HEK293 (cell line): Measurements from ENCODE around the gene NXN.

ENCODE experiments used
- CTCF ChIA-PET: fragments of 350-600 bp; formaldehyde crosslinking; extraction: SDS; loops from one replicate; lab custom pipeline; 2021; ENCODE audit warnings: antibody characterized with exemption; lab: Yijun Ruan, JAX
- POLR2A ChIA-PET: fragments of 300-600 bp; formaldehyde crosslinking; extraction: SDS; loops from one replicate; lab custom pipeline; 2020; ENCODE audit warnings: antibody characterized with exemption, inconsistent platforms; lab: Yijun Ruan, JAX
- H3K27ac ChIP-seq: fragments of 200-500 bp; sonication (Bioruptor generic); 2 replicates; pipeline ENCODE4 v1.5.1; 2014; ENCODE audit warnings: low read depth, low read length, control low read depth, inconsistent platforms; ENCODE audit errors: extremely low read depth
- H3K36me3 ChIP-seq, 2 experiments: fragments of 200-500 bp in 1 of 2; sonication (Bioruptor generic) in 1 of 2; 1 replicate in 1 of 2; 2 replicates in 1 of 2; pipeline ENCODE4 v1.5.1; 2014 to 2017; ENCODE audit warnings: inconsistent platforms in 2 of 2, low read length in 2 of 2; ENCODE audit not compliant: control insufficient read depth in 2 of 2, insufficient read depth in 1 of 2
- H3K4me1 ChIP-seq: fragments of 200-500 bp; sonication (Bioruptor generic); 2 replicates; pipeline ENCODE4 v1.5.1; 2014; ENCODE audit warnings: mild to moderate bottlenecking, low read length, inconsistent platforms; ENCODE audit not compliant: control insufficient read depth, insufficient read depth
- H3K4me3 ChIP-seq: 2 replicates; pipeline ENCODE4 v1.5.1; 2011; ENCODE audit warnings: low read depth, mild to moderate bottlenecking, control low read depth, low read length, moderate library complexity
- H3K9me3 ChIP-seq: fragments of 200-500 bp; sonication (Bioruptor generic); 2 replicates; pipeline ENCODE4 v1.5.1; 2014; ENCODE audit warnings: low read depth, low read length, inconsistent platforms; ENCODE audit not compliant: control insufficient read depth, insufficient read depth
- KLF10 ChIP-seq: fragments of 450-650 bp; IDR thresholded peaks from 2 replicates; pipeline ENCODE4 v1.5.1; 2018; ENCODE audit warnings: missing biosample characterization, mild to moderate bottlenecking, missing genetic modification characterization
- PRDM1 ChIP-seq: fragments of 450-650 bp; formaldehyde crosslinking; IDR thresholded peaks from 2 replicates; pipeline ENCODE4; 2016; ENCODE audit warnings: missing biosample characterization, missing genetic modification characterization
- WT1 ChIP-seq: fragments of 450-650 bp; formaldehyde crosslinking; IDR thresholded peaks from 2 replicates; pipeline ENCODE4 v1.5.1; 2016; ENCODE audit warnings: missing biosample characterization, missing genetic modification characterization
- ZNF146 ChIP-seq: fragments of 450-650 bp; formaldehyde crosslinking; IDR thresholded peaks from 2 replicates; pipeline ENCODE4 v1.5.1; 2016; ENCODE audit warnings: missing biosample characterization, missing genetic modification characterization
- ZNF169 ChIP-seq: fragments of 450-650 bp; formaldehyde crosslinking; IDR thresholded peaks from 2 replicates; pipeline ENCODE4 v1.5.1; 2016; ENCODE audit warnings: missing biosample characterization, missing genetic modification characterization
- ZNF221 ChIP-seq: fragments of 450-650 bp; formaldehyde crosslinking; IDR thresholded peaks from 2 replicates; pipeline ENCODE4 v1.5.1; 2017; ENCODE audit warnings: missing biosample characterization, missing genetic modification characterization, borderline replicate concordance
- ZNF341 ChIP-seq: fragments of 450-650 bp; formaldehyde crosslinking; IDR thresholded peaks from 2 replicates; pipeline ENCODE4; 2016; ENCODE audit warnings: low read depth, missing biosample characterization, missing genetic modification characterization
- ZNF571 ChIP-seq: fragments of 450-650 bp; formaldehyde crosslinking; IDR thresholded peaks from 2 replicates; pipeline ENCODE4 v1.5.0; 2017; ENCODE audit warnings: missing biosample characterization, missing genetic modification characterization
- ZNF623 ChIP-seq: fragments of 450-650 bp; formaldehyde crosslinking; IDR thresholded peaks from 2 replicates; pipeline ENCODE4 v1.5.1; 2016; ENCODE audit warnings: missing biosample characterization, missing genetic modification characterization
- ZNF624 ChIP-seq: fragments of 450-650 bp; formaldehyde crosslinking; IDR thresholded peaks from 2 replicates; pipeline ENCODE4 v1.5.1; 2017; ENCODE audit warnings: missing biosample characterization, missing genetic modification characterization
- ZNF76 ChIP-seq: fragments of 450-650 bp; formaldehyde crosslinking; IDR thresholded peaks from 2 replicates; pipeline ENCODE4; 2016; ENCODE audit warnings: low read depth, missing biosample characterization, missing genetic modification characterization, borderline replicate concordance
- ZSCAN23 ChIP-seq: fragments of 450-650 bp; formaldehyde crosslinking; IDR thresholded peaks from 2 replicates; pipeline ENCODE4 v1.5.1; 2016; ENCODE audit warnings: missing biosample characterization, missing genetic modification characterization
- TF ChIP-seq, protein P1 (sequence below): fragments of 450-650 bp; formaldehyde crosslinking; IDR thresholded peaks from 2 replicates; pipeline ENCODE4 v1.5.1; 2016; ENCODE audit warnings: missing biosample characterization, missing genetic modification characterization
- TF ChIP-seq, protein P2 (sequence below): fragments of 450-650 bp; formaldehyde crosslinking; conservative IDR thresholded peaks from 2 replicates; pipeline ENCODE4 v1.5.1; 2016; ENCODE audit warnings: low read depth, missing biosample characterization, missing genetic modification characterization
- TF ChIP-seq, protein P3 (sequence below): fragments of 450-650 bp; formaldehyde crosslinking; IDR thresholded peaks from 2 replicates; pipeline ENCODE4; 2016; ENCODE audit warnings: missing biosample characterization, missing genetic modification characterization
- TF ChIP-seq, protein P4 (sequence below): fragments of 450-650 bp; formaldehyde crosslinking; IDR thresholded peaks from 2 replicates; pipeline ENCODE4 v1.5.1; 2016; ENCODE audit warnings: missing biosample characterization, missing genetic modification characterization
- TF ChIP-seq, protein P5 (sequence below): fragments of 450-650 bp; formaldehyde crosslinking; IDR thresholded peaks from 2 replicates; pipeline ENCODE4 v1.5.1; 2016; ENCODE audit warnings: missing biosample characterization, missing genetic modification characterization
- TF ChIP-seq, protein P6 (sequence below): fragments of 450-650 bp; formaldehyde crosslinking; IDR thresholded peaks from 2 replicates; pipeline ENCODE4 v1.5.1; 2017; ENCODE audit warnings: missing biosample characterization, missing genetic modification characterization
- TF ChIP-seq, protein P7 (sequence below): fragments of 450-650 bp; formaldehyde crosslinking; IDR thresholded peaks from 2 replicates; pipeline ENCODE4 v1.5.1; 2016; ENCODE audit warnings: missing biosample characterization, missing genetic modification characterization

Gene NXN

DNA sequence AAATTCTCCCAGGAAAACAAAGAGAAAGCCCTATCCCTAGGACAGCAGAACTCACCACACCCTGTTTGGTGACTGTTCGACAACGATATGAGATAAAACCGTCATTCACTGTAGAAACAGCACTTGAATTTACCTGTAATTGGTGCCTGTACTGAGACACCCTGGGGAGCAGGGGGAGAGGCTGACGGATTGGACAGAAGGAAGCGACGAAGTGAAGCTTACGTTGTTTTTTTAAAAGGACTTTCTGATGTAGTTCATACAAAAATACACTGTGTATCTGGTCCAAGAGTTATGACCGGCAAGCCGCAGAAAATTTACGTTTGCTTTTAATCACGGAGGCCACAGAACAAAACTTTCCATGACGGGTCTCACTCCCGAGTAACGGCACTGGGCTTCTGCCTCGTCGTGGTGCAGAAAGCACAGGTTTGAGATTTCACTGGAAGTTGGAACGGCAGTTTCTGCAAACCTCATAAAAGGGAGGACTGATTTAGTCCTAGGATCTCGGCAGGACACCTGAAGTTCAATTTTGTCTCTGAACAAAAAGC lies 9.7 kb downstream of the NXN start (continued):
- TF ChIP-seq ZNF341 (tag by site-specific recombination): peak; percentile 56; the same call in 1 of the 2 replicates
- TF ChIP-seq WT1 (tag by site-specific recombination): 0 out of 2 replicates have a peak, but pooled peaks have one; percentile 15
- TF ChIP-seq PRDM1 (tag by site-specific recombination): peak; percentile 56; the same call in 1 of the 2 replicates

DNA sequence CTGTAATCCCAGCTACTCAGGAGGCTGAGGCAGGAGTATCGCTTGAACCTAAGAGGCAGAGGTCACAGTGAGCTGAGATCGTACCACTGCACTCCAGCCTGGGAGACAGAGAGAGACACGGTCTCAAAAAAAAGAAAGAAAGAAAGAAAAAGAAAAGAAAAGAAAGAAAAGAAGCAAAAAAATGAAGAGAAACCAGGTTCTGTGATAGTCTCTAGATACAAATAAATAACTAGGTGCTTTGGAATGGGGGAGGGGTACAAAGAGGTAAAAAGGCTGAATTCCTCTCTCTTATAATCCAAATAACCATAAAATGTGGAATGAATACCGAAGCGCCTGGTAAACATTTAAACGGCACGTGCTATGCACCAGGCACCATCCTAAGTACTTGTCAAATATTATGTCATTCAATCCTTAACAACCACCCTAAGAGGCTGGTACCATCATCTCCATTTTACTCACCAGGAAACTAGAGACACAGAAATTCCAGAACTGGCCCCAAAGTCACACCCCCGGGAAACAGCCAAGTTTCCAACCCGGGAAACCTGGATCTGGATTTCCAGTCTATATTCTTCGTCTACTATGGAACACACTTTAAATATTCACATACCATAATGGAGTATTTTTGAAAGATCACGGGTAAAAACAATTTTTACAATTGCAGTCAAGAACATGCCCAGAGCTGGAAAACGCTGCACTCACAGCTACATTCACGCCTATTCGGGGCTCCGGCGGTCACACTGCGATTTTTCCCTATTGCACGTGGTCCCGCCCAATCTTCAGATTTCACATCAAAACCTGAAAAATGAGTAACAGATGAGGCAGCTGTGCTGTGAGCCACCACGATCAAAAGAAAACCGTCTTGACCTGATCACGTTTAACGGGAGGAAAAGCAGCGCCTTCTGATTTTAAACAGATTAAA lies 10.5 kb downstream of the NXN start:
- H3K36me3 ChIP-seq: no peaks in the 10 kb centered on the region; a peak in 1 of 3 replicates
- peaks cover 36% of the 10 kb centered on the region for H3K4me1 ChIP-seq
- ChIA-PET CTCF (interaction anchor here (0.9 to 1.6 kb wide), 2 partner anchors 10 to 12 kb away, joined by 3 to 6 read pairs; partner anchors contain the start of gene NXN), POLR2A (interaction anchor here (1.2 to 1.6 kb wide), 2 partner anchors 10 to 12 kb away, joined by 3 to 4 read pairs; partner anchors contain the start of gene NXN)
- peak overlapping the region; percentile 18; the same call in 1 of the 2 replicates for H3K27ac ChIP-seq
- H3K9me3 ChIP-seq: no peaks in the 10 kb centered on the region
- no peak overlapping the region for H3K4me3 ChIP-seq
- TF ChIP-seq ZNF571: no peak
- no peak for TF ChIP-seq ZNF146 (tag by site-specific recombination)
- TF ChIP-seq, protein P1, sequence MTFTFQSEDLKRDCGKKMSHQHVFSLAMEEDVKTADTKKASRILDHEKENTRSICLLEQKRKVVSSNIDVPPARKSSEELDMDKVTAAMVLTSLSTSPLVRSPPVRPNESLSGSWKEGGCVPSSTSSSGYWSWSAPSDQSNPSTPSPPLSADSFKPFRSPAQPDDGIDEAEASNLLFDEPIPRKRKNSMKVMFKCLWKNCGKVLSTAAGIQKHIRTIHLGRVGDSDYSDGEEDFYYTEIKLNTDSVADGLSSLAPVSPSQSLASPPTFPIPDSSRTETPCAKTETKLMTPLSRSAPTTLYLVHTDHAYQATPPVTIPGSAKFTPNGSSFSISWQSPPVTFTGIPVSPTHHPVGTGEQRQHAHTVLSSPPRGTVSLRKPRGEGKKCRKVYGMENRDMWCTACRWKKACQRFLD: no peak
- TF ChIP-seq, protein P2, sequence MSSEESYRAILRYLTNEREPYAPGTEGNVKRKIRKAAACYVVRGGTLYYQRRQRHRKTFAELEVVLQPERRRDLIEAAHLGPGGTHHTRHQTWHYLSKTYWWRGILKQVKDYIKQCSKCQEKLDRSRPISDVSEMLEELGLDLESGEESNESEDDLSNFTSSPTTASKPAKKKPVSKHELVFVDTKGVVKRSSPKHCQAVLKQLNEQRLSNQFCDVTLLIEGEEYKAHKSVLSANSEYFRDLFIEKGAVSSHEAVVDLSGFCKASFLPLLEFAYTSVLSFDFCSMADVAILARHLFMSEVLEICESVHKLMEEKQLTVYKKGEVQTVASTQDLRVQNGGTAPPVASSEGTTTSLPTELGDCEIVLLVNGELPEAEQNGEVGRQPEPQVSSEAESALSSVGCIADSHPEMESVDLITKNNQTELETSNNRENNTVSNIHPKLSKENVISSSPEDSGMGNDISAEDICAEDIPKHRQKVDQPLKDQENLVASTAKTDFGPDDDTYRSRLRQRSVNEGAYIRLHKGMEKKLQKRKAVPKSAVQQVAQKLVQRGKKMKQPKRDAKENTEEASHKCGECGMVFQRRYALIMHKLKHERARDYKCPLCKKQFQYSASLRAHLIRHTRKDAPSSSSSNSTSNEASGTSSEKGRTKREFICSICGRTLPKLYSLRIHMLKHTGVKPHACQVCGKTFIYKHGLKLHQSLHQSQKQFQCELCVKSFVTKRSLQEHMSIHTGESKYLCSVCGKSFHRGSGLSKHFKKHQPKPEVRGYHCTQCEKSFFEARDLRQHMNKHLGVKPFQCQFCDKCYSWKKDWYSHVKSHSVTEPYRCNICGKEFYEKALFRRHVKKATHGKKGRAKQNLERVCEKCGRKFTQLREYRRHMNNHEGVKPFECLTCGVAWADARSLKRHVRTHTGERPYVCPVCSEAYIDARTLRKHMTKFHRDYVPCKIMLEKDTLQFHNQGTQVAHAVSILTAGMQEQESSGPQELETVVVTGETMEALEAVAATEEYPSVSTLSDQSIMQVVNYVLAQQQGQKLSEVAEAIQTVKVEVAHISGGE (tag by site-specific recombination): 0 out of 2 replicates have a peak, but pooled peaks have one; percentile 4
- TF ChIP-seq, protein P3, sequence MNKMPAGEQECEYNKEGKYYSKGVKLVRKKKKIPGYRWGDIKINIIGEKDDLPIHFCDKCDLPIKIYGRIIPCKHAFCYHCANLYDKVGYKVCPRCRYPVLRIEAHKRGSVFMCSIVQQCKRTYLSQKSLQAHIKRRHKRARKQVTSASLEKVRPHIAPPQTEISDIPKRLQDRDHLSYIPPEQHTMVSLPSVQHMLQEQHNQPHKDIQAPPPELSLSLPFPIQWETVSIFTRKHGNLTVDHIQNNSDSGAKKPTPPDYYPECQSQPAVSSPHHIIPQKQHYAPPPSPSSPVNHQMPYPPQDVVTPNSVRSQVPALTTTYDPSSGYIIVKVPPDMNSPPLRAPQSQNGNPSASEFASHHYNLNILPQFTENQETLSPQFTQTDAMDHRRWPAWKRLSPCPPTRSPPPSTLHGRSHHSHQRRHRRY: no peak
- peak; percentile 64 for TF ChIP-seq KLF10
- TF ChIP-seq ZNF169 (tag by site-specific recombination): no peak
- TF ChIP-seq, protein P4, sequence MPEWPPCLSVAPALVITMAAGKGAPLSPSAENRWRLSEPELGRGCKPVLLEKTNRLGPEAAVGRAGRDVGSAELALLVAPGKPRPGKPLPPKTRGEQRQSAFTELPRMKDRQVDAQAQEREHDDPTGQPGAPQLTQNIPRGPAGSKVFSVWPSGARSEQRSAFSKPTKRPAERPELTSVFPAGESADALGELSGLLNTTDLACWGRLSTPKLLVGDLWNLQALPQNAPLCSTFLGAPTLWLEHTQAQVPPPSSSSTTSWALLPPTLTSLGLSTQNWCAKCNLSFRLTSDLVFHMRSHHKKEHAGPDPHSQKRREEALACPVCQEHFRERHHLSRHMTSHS (tag by site-specific recombination): no peak
- TF ChIP-seq ZNF76 (tag by site-specific recombination): peak; percentile 36; the same call in 1 of the 2 replicates
- TF ChIP-seq ZNF623 (tag by site-specific recombination): no peak
- TF ChIP-seq, protein P5, sequence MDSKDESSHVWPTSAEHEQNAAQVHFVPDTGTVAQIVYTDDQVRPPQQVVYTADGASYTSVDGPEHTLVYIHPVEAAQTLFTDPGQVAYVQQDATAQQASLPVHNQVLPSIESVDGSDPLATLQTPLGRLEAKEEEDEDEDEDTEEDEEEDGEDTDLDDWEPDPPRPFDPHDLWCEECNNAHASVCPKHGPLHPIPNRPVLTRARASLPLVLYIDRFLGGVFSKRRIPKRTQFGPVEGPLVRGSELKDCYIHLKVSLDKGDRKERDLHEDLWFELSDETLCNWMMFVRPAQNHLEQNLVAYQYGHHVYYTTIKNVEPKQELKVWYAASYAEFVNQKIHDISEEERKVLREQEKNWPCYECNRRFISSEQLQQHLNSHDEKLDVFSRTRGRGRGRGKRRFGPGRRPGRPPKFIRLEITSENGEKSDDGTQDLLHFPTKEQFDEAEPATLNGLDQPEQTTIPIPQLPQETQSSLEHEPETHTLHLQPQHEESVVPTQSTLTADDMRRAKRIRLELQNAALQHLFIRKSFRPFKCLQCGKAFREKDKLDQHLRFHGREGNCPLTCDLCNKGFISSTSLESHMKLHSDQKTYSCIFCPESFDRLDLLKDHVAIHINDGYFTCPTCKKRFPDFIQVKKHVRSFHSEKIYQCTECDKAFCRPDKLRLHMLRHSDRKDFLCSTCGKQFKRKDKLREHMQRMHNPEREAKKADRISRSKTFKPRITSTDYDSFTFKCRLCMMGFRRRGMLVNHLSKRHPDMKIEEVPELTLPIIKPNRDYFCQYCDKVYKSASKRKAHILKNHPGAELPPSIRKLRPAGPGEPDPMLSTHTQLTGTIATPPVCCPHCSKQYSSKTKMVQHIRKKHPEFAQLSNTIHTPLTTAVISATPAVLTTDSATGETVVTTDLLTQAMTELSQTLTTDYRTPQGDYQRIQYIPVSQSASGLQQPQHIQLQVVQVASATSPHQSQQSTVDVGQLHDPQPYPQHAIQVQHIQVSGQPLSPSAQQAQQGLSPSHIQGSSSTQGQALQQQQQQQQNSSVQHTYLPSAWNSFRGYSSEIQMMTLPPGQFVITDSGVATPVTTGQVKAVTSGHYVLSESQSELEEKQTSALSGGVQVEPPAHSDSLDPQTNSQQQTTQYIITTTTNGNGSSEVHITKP (tag by site-specific recombination): peak; percentile 90
- no peak for TF ChIP-seq ZSCAN23 (tag by site-specific recombination)
- no peak for TF ChIP-seq PRDM1 (tag by site-specific recombination)
- TF ChIP-seq, protein P6, sequence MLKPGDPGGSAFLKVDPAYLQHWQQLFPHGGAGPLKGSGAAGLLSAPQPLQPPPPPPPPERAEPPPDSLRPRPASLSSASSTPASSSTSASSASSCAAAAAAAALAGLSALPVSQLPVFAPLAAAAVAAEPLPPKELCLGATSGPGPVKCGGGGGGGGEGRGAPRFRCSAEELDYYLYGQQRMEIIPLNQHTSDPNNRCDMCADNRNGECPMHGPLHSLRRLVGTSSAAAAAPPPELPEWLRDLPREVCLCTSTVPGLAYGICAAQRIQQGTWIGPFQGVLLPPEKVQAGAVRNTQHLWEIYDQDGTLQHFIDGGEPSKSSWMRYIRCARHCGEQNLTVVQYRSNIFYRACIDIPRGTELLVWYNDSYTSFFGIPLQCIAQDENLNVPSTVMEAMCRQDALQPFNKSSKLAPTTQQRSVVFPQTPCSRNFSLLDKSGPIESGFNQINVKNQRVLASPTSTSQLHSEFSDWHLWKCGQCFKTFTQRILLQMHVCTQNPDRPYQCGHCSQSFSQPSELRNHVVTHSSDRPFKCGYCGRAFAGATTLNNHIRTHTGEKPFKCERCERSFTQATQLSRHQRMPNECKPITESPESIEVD: peak; percentile 81
- TF ChIP-seq, protein P7, sequence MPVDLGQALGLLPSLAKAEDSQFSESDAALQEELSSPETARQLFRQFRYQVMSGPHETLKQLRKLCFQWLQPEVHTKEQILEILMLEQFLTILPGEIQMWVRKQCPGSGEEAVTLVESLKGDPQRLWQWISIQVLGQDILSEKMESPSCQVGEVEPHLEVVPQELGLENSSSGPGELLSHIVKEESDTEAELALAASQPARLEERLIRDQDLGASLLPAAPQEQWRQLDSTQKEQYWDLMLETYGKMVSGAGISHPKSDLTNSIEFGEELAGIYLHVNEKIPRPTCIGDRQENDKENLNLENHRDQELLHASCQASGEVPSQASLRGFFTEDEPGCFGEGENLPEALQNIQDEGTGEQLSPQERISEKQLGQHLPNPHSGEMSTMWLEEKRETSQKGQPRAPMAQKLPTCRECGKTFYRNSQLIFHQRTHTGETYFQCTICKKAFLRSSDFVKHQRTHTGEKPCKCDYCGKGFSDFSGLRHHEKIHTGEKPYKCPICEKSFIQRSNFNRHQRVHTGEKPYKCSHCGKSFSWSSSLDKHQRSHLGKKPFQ (tag by site-specific recombination): no peak
- no peak for TF ChIP-seq ZNF624
- no peak for TF ChIP-seq ZNF221
